Sigmoid colon (tissue), 4 donors: ENCODE measurements around the gene CTNNA2.

Experiments
- CTCF ChIP-seq, 4 experiments: fragments of 450-650 bp in 3 of 4; fragments of 200-600 bp in 1 of 4; IDR thresholded peaks; one replicate each; pipeline ENCODE4 v1.5.1; 2016 to 2019; ENCODE audit warnings: antibody characterized with exemption in 4 of 4, mild to moderate bottlenecking in 3 of 4, moderate library complexity in 2 of 4
- EP300 ChIP-seq, 4 donors: sonication (generic); formaldehyde crosslinking; IDR thresholded peaks; one replicate each; pipeline ENCODE4 v1.6.1; 2017; ENCODE audit warnings: antibody characterized with exemption in 4 of 4
- POLR2AphosphoS5 ChIP-seq, 4 donors: sonication (generic); formaldehyde crosslinking; IDR thresholded peaks; one replicate each; pipeline ENCODE4 v1.6.1; 2017; ENCODE audit warnings: antibody characterized with exemption in 4 of 4

- no peak for TF ChIP-seq CTCF (IDR thresholded peaks at IDR 0.05)
- no peak for TF ChIP-seq POLR2AphosphoS5 (IDR thresholded peaks at IDR 0.05)
- no peak for TF ChIP-seq EP300 (IDR thresholded peaks at IDR 0.05)
Observed at GRCh38 chr2:80231421-80231820, 718.6 kb downstream of the CTNNA2 start.
